BJ (cell line): ENCODE data around the gene NENF. TPM values are rescaled to one million over a fixed set of nuclear protein-coding genes. Genes with fewer than 3 reads are reported as not detected.

Experiments
- CTCF ChIA-PET: fragments of 350-600 bp; formaldehyde crosslinking; extraction: SDS; loops from one replicate; lab custom pipeline; 2021; ENCODE audit warnings: antibody characterized with exemption, inconsistent platforms; lab: Yijun Ruan, JAX
- POLR2A ChIA-PET: fragments of 300-600 bp; sonication (Branson Sonifier 250); formaldehyde crosslinking; extraction: SDS; loops from one replicate; lab custom pipeline; 2021; ENCODE audit warnings: antibody characterized with exemption; lab: Charles Lee
- DNase-seq: peaks from one replicate; pipeline ENCODE4 v3.0.0-alpha.2; 2011; ENCODE audit warnings: low read depth
- H3K27me3 ChIP-seq: 2 replicates; pipeline ENCODE4 v1.6.0; 2011; ENCODE audit warnings: low read length; ENCODE audit not compliant: control insufficient read depth, insufficient read depth
- H3K36me3 ChIP-seq: 2 replicates; pipeline ENCODE4 v1.5.1; 2011; ENCODE audit warnings: low read length; ENCODE audit not compliant: control insufficient read depth, insufficient read depth
- H3K4me3 ChIP-seq: 2 replicates; pipeline ENCODE4 v1.5.1; 2011; ENCODE audit warnings: low read depth, mild to moderate bottlenecking, control low read depth, low read length
- polyA plus RNA-seq: library from polyadenylated mRNA; depleted of rRNA; stranded (reverse); fragments of >200 nt; gene quantifications from 2 replicates; pipeline ENCODE4 v1.2.3, GENCODE V29; 2011
- TF ChIP-seq, protein P1 (sequence below): IDR thresholded peaks from 2 replicates; pipeline ENCODE4 v1.5.1; 2011; ENCODE audit warnings: low read depth, mild to moderate bottlenecking, control low read depth, inconsistent platforms, low read length, moderate library complexity; ENCODE audit not compliant: insufficient read depth

The NENF gene
- polyA plus RNA-seq, 1 experiment = 85.6 TPM

DNA sequence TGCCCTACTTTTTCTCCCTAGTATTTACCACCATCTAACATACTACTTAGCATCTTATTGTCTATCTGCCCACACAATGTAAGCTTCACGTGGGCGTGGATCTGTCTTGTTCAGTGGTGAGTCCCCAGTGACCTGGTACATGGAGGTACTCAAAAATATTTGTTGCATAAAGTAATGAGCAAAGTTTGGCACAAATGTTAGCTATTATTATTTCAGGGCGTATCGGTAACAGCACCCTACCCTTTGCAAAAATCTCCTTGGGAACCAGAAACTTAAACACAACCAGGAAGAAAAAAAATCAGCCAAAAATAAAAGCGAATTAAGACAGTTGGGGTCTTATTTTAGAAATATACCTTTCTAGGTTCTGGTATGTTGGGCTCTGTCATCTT, 454 bp upstream of the NENF start:
- DNase-seq = no peak
- no peaks in the 10 kb centered on the region for H3K27me3 ChIP-seq
- TF ChIP-seq, protein P1, sequence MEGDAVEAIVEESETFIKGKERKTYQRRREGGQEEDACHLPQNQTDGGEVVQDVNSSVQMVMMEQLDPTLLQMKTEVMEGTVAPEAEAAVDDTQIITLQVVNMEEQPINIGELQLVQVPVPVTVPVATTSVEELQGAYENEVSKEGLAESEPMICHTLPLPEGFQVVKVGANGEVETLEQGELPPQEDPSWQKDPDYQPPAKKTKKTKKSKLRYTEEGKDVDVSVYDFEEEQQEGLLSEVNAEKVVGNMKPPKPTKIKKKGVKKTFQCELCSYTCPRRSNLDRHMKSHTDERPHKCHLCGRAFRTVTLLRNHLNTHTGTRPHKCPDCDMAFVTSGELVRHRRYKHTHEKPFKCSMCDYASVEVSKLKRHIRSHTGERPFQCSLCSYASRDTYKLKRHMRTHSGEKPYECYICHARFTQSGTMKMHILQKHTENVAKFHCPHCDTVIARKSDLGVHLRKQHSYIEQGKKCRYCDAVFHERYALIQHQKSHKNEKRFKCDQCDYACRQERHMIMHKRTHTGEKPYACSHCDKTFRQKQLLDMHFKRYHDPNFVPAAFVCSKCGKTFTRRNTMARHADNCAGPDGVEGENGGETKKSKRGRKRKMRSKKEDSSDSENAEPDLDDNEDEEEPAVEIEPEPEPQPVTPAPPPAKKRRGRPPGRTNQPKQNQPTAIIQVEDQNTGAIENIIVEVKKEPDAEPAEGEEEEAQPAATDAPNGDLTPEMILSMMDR = no peak
- CTCF ChIA-PET = interaction anchor here (1.4 kb wide), 1 partner anchor 24 kb away, joined by 5 read pairs; no protein-coding TSS in a partner anchor
- no peaks in the 10 kb centered on the region for H3K36me3 ChIP-seq
- H3K4me3 ChIP-seq = peak overlapping the region; percentile 33
- POLR2A ChIA-PET = no interaction called here

GRCh38 chr1:212433577-212434462, 1.1 kb downstream of the NENF start:
- ChIA-PET CTCF (interaction anchor here (0.9 kb wide), 1 partner anchor 22 kb away, joined by 3 read pairs; no protein-coding TSS in a partner anchor), POLR2A (no interaction called here)
- TF ChIP-seq, protein P1 = no peak
- no peak for DNase-seq
- Histone ChIP-seq H3K27me3 (no peaks in the 10 kb centered on the region), H3K4me3 (peak overlapping the region; percentile 59), H3K36me3 (no peaks in the 10 kb centered on the region)

GRCh38 chr1:212434992-212435391, 2.3 kb downstream of the NENF start:
- no peak for DNase-seq
- ChIA-PET CTCF (no interaction called here), POLR2A (no interaction called here)
- TF ChIP-seq, protein P1 = no peak
- Histone ChIP-seq H3K27me3 (no peaks in the 10 kb centered on the region), H3K36me3 (no peaks in the 10 kb centered on the region), H3K4me3 (no peak overlapping the region)

DNA sequence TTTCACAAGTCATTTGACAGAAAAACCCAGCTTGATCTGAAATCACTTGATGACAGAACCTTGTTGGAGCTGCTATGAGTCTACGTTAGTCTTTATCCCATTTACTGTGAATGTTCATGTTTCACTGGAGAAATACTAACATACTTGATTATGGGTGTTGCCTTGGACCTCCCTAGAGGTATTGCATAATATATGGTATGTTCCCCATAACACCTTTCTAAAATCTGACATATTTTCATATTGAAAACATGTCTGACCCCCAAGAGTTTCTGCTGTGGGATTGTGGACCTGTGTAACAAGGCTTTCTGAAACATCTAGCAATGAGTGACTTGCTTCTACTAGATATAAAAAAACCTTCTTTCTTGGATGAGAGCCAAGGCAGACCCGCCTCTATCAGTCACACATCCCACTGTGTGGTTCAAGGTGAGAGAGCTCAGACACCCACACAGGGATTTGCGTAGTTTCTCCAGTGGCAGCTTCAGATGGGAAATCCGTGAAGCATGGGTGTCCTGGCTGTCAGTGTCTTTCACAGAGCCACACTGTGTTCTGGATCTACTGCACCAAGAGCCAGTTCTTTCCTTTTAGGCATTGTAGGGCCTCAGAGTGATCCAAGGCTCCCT, 4.6 kb downstream of the NENF start:
- no peaks in the 10 kb centered on the region for H3K27me3 ChIP-seq
- TF ChIP-seq, protein P1 = no peak
- CTCF ChIA-PET = interaction anchor here (1.1 kb wide), 1 partner anchor 19 kb away, joined by 5 read pairs; no protein-coding TSS in a partner anchor
- POLR2A ChIA-PET = no interaction called here
- DNase-seq = no peak
- H3K36me3 ChIP-seq = no peaks in the 10 kb centered on the region
- H3K4me3 ChIP-seq = no peak overlapping the region

DNA sequence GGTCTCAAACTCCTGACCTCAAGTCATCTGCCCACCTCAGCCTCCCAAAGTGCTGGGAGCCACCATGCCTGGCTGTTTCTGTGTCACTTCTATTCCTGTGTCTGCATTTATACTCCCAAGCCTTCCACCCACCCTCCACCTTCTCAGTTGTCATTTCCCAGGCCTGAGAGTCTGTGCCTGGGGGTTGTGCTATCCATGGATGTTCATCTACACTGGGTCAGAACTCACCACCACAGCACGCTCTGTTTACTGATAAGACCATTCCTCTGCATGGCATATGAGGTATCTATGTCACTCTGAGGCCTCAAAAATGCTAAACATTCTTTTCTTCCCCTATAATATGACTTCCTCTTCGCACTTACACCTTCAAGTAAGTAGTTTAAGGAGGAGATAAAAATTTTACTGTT, 6.1 kb downstream of the NENF start:
- ChIA-PET POLR2A (no interaction called here), CTCF (no interaction called here)
- TF ChIP-seq, protein P1 = no peak
- Histone ChIP-seq H3K27me3 (no peaks in the 10 kb centered on the region), H3K4me3 (no peak overlapping the region), H3K36me3 (no peaks in the 10 kb centered on the region)
- no peak for DNase-seq
